ENCODE data around the gene OR4C12.
"Not testable (repeated sequence)": the region's sequence is repeated elsewhere in the genome, so short reads cannot be mapped to it uniquely, and the experiment has no call there.

OR4C12 gene

GRCh38 chr11:49982435-49982834 is at the start of gene OR4C12:
Gene OR4C12, minus strand, starts transcription at chr11:49982535. Its CDS starts 34 bp downstream, at chr11:49982501.
- not testable (repeated sequence) for FAIRE-seq

- no peak for FAIRE-seq
Measured at GRCh38 chr11:50030193-50030592, 47.9 kb upstream of the OR4C12 start.

- FAIRE-seq, result no peak
Measured at GRCh38 chr11:49995565-49995964, 13.2 kb upstream of the OR4C12 start.

GRCh38 chr11:49973439-49973838 is 8.9 kb downstream of the OR4C12 start:
- not testable (repeated sequence) for FAIRE-seq

GRCh38 chr11:49952091-49952490 is 30.2 kb downstream of the OR4C12 start, which contains the start of gene OR4C13:
Gene OR4C13, plus strand, starts transcription at chr11:49952391. Its CDS starts 32 bp downstream, at chr11:49952423.
- no peak for FAIRE-seq

GRCh38 chr11:49948701-49949100 is 33.6 kb downstream of the OR4C12 start:
- FAIRE-seq, result not testable (repeated sequence)

Data from islet of Langerhans (tissue), 1 donor.